Measurements from ENCODE around the gene KCNK3.

KCNK3 gene

GRCh38 chr2:26721115-26722032 is 28.9 kb downstream of the KCNK3 start:
- DNase-seq: peak; percentile 27
- in situ Hi-C loops (cut with HindIII; ENCODE audit: low pct_ligation_motif_present, low pct_unique_long_range_greater_than_20kb, low sequenced_read_pairs): no loop called here

GRCh38 chr2:26722328-26722727 is 29.8 kb downstream of the KCNK3 start:
- in situ Hi-C loops (cut with HindIII; ENCODE audit: low pct_ligation_motif_present, low pct_unique_long_range_greater_than_20kb, low sequenced_read_pairs): no loop called here
- DNase-seq: no peak

- in situ Hi-C loops (cut with HindIII; ENCODE audit: low pct_ligation_motif_present, low pct_unique_long_range_greater_than_20kb, low sequenced_read_pairs): no loop called here
- no peak for DNase-seq
These were observed 30.4 kb downstream of the KCNK3 start for GRCh38 chr2:26722911-26723310.

GRCh38 chr2:26723475-26723874 is 31.0 kb downstream of the KCNK3 start:
- in situ Hi-C loops (cut with HindIII; ENCODE audit: low pct_ligation_motif_present, low pct_unique_long_range_greater_than_20kb, low sequenced_read_pairs): no loop called here
- no peak for DNase-seq

- in situ Hi-C loops (cut with HindIII; ENCODE audit: low pct_ligation_motif_present, low pct_unique_long_range_greater_than_20kb, low sequenced_read_pairs): no loop called here
- peak; percentile 78 for DNase-seq
These were observed 31.6 kb downstream of the KCNK3 start for GRCh38 chr2:26723991-26724750.

- DNase-seq: no peak
- in situ Hi-C loops (cut with HindIII; ENCODE audit: low pct_ligation_motif_present, low pct_unique_long_range_greater_than_20kb, low sequenced_read_pairs): no loop called here
These were observed 32.4 kb downstream of the KCNK3 start for GRCh38 chr2:26724784-26725520.

- no peak for DNase-seq
- in situ Hi-C loops (cut with HindIII; ENCODE audit: low pct_ligation_motif_present, low pct_unique_long_range_greater_than_20kb, low sequenced_read_pairs): no loop called here
These were observed 32.9 kb downstream of the KCNK3 start for GRCh38 chr2:26725521-26725820.

GRCh38 chr2:26726228-26726627 is 33.7 kb downstream of the KCNK3 start:
- in situ Hi-C loops (cut with HindIII; ENCODE audit: low pct_ligation_motif_present, low pct_unique_long_range_greater_than_20kb, low sequenced_read_pairs): no loop called here
- DNase-seq: no peak

- in situ Hi-C loops (cut with HindIII; ENCODE audit: low pct_ligation_motif_present, low pct_unique_long_range_greater_than_20kb, low sequenced_read_pairs): no loop called here
- DNase-seq: no peak
These were observed 35.4 kb downstream of the KCNK3 start for GRCh38 chr2:26727641-26728561.

GRCh38 chr2:26729311-26729710 is 36.8 kb downstream of the KCNK3 start:
- DNase-seq: no peak
- in situ Hi-C loops (cut with HindIII; ENCODE audit: low pct_ligation_motif_present, low pct_unique_long_range_greater_than_20kb, low sequenced_read_pairs): no loop called here

GRCh38 chr2:26730549-26731344 is 38.2 kb downstream of the KCNK3 start:
- DNase-seq: no peak
- in situ Hi-C loops (cut with HindIII; ENCODE audit: low pct_ligation_motif_present, low pct_unique_long_range_greater_than_20kb, low sequenced_read_pairs): no loop called here

- no peak for DNase-seq
- in situ Hi-C loops (cut with HindIII; ENCODE audit: low pct_ligation_motif_present, low pct_unique_long_range_greater_than_20kb, low sequenced_read_pairs): no loop called here
These were observed 39.2 kb downstream of the KCNK3 start for GRCh38 chr2:26731714-26732113.

- in situ Hi-C loops (cut with HindIII; ENCODE audit: low pct_ligation_motif_present, low pct_unique_long_range_greater_than_20kb, low sequenced_read_pairs): no loop called here
- no peak for DNase-seq
These were observed 39.9 kb downstream of the KCNK3 start for GRCh38 chr2:26732446-26732845.

GRCh38 chr2:26733413-26733812 is 40.9 kb downstream of the KCNK3 start:
- in situ Hi-C loops (cut with HindIII; ENCODE audit: low pct_ligation_motif_present, low pct_unique_long_range_greater_than_20kb, low sequenced_read_pairs): no loop called here
- no peak for DNase-seq

GRCh38 chr2:26735097-26735496 is 42.6 kb downstream of the KCNK3 start:
- no peak for DNase-seq
- in situ Hi-C loops (cut with HindIII; ENCODE audit: low pct_ligation_motif_present, low pct_unique_long_range_greater_than_20kb, low sequenced_read_pairs): no loop called here

- DNase-seq: no peak
- in situ Hi-C loops (cut with HindIII; ENCODE audit: low pct_ligation_motif_present, low pct_unique_long_range_greater_than_20kb, low sequenced_read_pairs): no loop called here
These were observed 43.5 kb downstream of the KCNK3 start for GRCh38 chr2:26735883-26736588.

- DNase-seq: no peak
- in situ Hi-C loops (cut with HindIII; ENCODE audit: low pct_ligation_motif_present, low pct_unique_long_range_greater_than_20kb, low sequenced_read_pairs): no loop called here
These were observed 44.7 kb downstream of the KCNK3 start for GRCh38 chr2:26737221-26737620.

Measured in ACHN (cell line).